HG03342 (cell line): ENCODE results near the gene BTBD10.
"Not testable (repeated sequence)": the region's sequence is repeated elsewhere in the genome, so short reads cannot be mapped to it uniquely, and the experiment has no call there.

Source experiments
- ATAC-seq: cut with Tn5 transposase; IDR thresholded peaks from one replicate; pipeline ENCODE4 v1.9.1; 2021; ENCODE audit warnings: mild to moderate bottlenecking, moderate library complexity; ENCODE audit not compliant: unreplicated experiment

Gene BTBD10

GRCh38 chr11:13445588-13445987, 17.4 kb downstream of the BTBD10 start:
- ATAC-seq, result no peak

DNA sequence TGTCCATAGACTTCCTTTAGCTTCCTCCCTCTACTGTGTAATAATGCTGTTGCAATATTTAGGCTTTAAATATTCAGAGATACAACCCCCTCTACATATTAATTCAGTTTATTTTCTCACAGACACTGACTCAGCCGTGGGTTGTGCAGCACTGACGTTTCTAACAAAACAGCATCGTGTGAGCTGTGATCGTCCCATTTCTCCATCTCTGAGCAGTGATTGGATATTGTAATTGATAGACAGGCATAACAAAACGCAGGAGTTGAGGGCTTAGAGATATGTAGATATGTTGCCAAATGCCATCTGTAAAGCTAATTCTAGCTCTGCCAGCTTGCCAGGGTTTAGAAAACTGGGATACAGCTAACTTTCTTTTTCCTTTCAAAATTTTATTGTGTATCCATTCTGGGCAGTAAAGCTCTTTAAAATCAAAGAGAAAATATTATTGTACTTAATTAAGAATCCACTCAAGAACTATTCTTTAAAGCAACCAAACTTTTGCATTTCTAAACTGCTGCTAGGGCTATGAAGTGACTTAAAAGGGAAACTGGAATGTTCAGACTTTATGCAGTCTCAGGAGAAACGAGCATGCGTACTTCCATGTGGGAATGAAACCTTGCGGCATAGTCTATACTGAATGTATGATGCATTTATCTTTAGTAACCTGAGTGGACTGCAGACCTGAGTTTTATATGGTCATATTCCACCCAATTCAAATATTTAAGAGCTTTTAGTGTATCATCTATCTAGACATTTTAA, 22.7 kb downstream of the BTBD10 start:
- no peak for ATAC-seq

GRCh38 chr11:13438291-13438690, 24.7 kb downstream of the BTBD10 start:
- no peak for ATAC-seq

- not testable (repeated sequence) for ATAC-seq
These were observed 26.2 kb downstream of the BTBD10 start for GRCh38 chr11:13436836-13437235.

DNA sequence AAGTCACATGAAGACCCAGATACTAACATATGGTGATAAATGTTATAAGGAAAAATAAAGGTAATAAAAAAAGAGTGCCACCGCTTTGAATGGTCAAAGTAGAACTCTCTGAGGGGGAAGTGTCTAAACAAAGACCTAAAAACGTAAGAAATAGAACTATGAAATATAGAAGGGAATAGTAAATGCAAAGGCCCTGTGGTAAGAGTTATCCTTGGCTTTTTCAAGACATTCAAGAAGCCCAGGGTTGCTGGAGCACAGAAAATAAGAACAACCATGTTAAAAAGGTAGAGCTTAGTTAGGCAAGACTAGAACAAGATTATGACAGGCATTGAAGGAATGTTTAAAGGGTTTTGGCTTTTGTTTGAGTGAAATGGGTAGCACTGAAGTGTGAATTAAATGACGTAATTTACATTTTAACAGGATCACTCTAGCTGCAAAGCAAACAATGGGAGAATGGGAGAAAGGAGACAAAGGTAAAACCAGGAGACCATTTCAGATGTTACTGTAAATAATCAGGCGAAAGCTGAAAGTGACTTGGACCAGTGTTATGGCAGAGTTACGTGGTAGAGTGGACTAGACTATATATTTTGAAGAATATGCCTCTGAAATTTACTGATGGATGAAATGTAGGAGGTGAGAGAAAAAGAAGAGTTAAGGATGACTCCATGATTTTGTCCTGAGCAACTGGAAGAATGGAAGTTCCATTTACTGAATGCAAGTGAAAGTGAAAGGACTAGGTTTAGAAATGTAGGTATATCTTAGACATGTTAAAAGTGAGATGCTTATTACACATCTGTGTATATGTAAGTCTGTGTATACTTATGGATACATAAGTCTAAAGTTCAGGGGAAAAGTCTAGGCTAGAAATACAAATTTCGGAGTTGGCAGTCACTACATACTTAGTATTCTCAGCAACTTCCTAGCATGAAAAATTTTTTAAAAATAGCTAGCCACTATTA, 28.5 kb downstream of the BTBD10 start:
- ATAC-seq, result no peak

GRCh38 chr11:13433437-13433836, 29.6 kb downstream of the BTBD10 start:
- no peak for ATAC-seq

- ATAC-seq, result no peak
These were observed 33.2 kb downstream of the BTBD10 start for GRCh38 chr11:13429836-13430235.

- no peak for ATAC-seq
These were observed 33.7 kb downstream of the BTBD10 start for GRCh38 chr11:13429288-13429687.

DNA sequence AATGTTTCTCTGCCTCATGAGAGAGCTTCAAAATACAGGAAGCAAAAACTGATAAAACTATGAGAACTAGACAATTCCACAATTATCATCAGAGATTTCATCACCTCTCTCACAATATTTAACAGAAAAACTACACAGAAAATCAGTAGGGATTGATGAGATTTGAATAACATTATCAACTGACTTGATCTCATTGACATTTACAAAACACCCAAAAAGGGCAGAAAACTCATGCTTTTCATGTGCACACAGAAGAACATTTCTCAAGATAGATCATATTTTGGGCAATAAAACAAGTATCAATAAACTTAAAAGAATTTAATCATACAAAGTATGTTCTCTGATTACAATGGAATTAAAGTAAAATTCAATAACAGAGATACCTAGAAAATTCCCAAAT, 35.6 kb downstream of the BTBD10 start:
- ATAC-seq, result no peak

- no peak for ATAC-seq
These were observed 39.6 kb downstream of the BTBD10 start for GRCh38 chr11:13423372-13423771.

DNA sequence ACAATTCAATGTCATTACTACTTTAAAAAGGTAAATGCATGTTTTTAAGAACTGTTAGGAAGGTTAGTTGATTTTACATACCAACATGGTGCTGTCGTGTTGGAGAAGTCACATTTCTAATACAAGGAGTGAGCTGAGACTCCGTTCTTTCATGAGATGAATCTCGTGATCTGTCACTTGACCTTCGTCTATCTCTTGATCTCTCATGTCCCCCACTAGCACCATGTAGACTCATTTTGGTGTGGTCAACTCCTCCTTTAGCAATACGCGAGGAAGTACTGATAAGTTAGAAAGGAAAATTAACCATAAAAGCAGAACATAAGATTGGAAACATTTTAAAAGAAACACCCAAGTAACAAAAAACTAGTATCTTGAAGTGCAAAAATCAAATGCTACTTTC, 41.5 kb downstream of the BTBD10 start:
- ATAC-seq, result no peak

DNA sequence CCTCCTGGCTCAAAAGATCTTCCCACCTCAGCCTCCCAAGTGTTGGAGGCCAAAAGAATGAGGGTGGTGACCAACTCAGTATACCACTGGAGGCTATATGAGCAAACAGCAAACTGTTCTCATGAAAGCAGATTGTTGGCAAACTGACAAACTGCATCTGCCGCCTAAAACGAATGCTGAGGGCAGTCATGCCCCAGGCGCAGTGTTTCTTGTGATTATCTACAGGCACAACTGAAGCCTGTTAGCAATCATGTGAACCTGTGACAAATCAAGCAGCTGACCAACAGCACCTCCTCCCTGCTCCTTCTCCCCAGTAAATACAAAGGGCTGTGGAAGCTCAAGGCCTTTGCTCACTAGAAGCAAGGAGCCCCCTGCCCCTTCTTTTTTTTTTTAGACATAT, 47.8 kb downstream of the BTBD10 start:
- no peak for ATAC-seq

- no peak for ATAC-seq
These were observed 57.8 kb downstream of the BTBD10 start for GRCh38 chr11:13405220-13405619.

GRCh38 chr11:13398335-13398734, 64.7 kb downstream of the BTBD10 start:
- ATAC-seq, result not testable (repeated sequence)

DNA sequence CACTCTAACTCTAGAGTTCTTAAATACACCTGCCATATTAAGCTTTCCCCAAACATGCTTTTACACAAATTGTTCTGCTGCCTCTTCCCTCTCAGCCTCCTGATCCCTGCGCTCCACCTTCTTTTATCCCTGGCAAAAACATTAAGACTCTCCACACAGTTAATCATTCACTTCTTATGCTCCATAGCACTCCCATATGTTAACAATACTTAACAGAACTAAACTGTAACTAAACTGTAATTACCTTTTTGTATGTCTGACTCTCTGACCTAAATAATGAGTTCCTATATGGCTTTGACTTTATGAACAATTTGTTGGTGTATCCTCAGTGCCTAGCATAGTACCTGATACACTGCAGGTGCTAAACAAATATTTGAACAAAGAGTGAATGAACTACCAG, 71.8 kb downstream of the BTBD10 start:
- no peak for ATAC-seq

DNA sequence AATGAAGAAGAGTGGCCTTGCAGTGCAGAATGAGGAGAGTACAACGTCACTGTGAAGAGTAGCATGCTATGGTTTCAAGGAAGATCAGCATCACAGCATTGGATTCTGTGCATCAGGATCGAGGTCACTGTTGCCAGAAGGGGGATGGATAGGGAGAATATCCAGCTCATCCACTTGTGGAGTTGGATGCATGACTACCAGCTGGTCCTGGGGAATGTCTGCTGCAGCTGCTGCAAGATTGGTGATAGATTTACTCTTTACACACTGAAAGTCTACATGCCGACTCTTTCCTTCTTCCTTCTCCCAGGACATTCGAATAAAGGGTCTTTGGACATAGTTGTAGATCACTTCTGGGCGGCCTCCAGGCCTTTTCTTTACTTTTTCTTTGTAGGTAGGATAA, 74.3 kb downstream of the BTBD10 start:
- no peak for ATAC-seq

DNA sequence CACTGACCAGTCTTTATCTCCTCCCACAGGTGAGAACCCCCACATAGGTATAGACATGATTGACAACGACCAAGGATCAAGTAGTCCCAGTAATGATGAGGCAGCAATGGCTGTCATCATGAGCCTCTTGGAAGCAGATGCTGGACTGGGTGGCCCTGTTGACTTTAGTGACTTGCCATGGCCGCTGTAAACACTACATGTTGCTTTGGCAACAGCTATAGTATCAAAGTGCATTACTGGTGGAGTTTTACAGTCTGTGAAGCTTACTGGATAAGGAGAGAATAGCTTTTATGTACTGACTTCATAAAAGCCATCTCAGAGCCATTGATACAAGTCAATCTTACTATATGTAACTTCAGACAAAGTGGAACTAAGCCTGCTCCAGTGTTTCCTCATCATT, 76.5 kb downstream of the BTBD10 start:
- no peak for ATAC-seq

GRCh38 chr11:13384908-13385640, 77.9 kb downstream of the BTBD10 start:
- no peak for ATAC-seq

DNA sequence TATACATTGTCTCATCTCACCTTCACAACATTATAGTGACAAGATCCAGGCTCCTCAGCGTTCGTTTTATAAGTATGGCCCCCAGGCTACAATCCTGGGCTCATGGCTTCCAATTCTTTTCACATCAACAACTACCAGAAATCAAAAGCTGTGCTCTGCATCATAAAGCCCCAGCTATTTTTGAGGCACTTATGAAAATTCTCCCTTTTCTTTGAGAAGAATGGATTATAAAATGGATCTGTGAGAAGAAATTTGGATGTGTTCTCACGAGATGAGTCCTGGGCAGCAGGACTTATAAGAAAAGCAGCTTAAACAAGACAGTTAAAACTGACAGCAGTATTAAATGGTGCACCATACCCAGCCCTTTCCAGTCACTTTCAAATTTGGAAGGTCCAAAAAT, 80.3 kb downstream of the BTBD10 start:
- ATAC-seq, result no peak

DNA sequence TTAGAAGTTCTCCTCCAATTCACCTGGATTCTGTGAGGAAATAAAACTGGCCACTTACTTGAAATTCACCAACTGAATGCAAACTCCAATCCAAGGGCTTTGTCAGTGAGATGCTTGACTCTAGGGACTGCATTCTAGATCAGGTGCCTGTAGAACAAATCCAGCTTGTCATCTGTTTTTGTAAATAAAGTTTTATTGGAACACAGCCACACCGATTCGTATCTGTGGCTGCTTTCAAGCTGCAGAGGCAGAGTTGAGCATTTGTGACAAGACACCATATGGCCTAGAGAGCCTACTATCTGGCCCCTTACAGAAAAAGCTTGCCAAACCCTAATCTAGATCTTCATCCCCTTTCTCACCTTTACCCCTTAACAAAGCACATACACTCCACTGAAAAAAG, 82.3 kb downstream of the BTBD10 start:
- no peak for ATAC-seq

- no peak for ATAC-seq
These were observed 84.7 kb downstream of the BTBD10 start for GRCh38 chr11:13378316-13378715.
